NCI-H1417 treated with DMSO at 0.1 percent for 48 hours (cell line): Measurements from ENCODE around the gene EBF3.

Source experiments
- DNase-seq: peaks from one replicate; lab custom pipeline; 2025; lab: John Stamatoyannopoulos, UW

EBF3 gene

GRCh38 chr10:129869596-129870473 lies 94.2 kb downstream of the EBF3 start:
- no peak for DNase-seq

- DNase-seq = no peak
Observed at GRCh38 chr10:129868449-129869035, 95.5 kb downstream of the EBF3 start.

- DNase-seq = no peak
Observed at GRCh38 chr10:129867631-129868179, 96.4 kb downstream of the EBF3 start.

GRCh38 chr10:129866894-129867293 lies 97.2 kb downstream of the EBF3 start:
- no peak for DNase-seq

- DNase-seq = no peak
Observed at GRCh38 chr10:129865960-129866359, 98.1 kb downstream of the EBF3 start.

- no peak for DNase-seq
Observed at GRCh38 chr10:129865413-129865812, 98.7 kb downstream of the EBF3 start.

- no peak for DNase-seq
Observed at GRCh38 chr10:129864601-129865126, 99.4 kb downstream of the EBF3 start.

GRCh38 chr10:129864082-129864481 lies 100.0 kb downstream of the EBF3 start:
- DNase-seq = no peak

GRCh38 chr10:129863201-129863663 lies 100.8 kb downstream of the EBF3 start:
- DNase-seq = no peak

- DNase-seq = no peak
Observed at GRCh38 chr10:129861776-129862531, 102.1 kb downstream of the EBF3 start.

- no peak for DNase-seq
Observed at GRCh38 chr10:129860396-129860795, 103.7 kb downstream of the EBF3 start.

GRCh38 chr10:129859536-129859935 lies 104.5 kb downstream of the EBF3 start:
- DNase-seq = no peak

GRCh38 chr10:129857242-129857960 lies 106.7 kb downstream of the EBF3 start:
- no peak for DNase-seq

GRCh38 chr10:129855836-129856563 lies 108.1 kb downstream of the EBF3 start:
- DNase-seq = no peak

- DNase-seq = no peak
Observed at GRCh38 chr10:129854796-129855705, 109.0 kb downstream of the EBF3 start.

- DNase-seq = no peak
Observed at GRCh38 chr10:129854158-129854557, 109.9 kb downstream of the EBF3 start.

GRCh38 chr10:129853562-129853903 lies 110.5 kb downstream of the EBF3 start:
- DNase-seq = peak; percentile 2

- peak; percentile 2 for DNase-seq
Observed at GRCh38 chr10:129852829-129853561, 111.1 kb downstream of the EBF3 start.
